ENCODE results near the gene SLC6A8.
"Not testable (repeated sequence)": the region's sequence is repeated elsewhere in the genome, so short reads cannot be mapped to it uniquely, and the experiment has no call there.

SLC6A8 gene

DNA sequence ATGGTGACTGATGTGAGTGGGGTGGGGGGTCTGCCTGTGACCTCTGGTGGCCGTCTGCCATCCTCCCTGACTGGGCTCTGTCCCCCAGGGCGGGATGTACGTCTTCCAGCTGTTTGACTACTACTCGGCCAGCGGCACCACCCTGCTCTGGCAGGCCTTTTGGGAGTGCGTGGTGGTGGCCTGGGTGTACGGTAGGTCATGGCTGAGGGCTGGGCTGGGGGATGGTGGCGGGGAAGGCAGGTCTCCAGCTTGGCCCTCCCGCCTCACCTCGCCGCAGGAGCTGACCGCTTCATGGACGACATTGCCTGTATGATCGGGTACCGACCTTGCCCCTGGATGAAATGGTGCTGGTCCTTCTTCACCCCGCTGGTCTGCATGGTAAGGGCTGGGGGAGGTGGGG lies 6.5 kb downstream of the SLC6A8 start:
- DNase-seq = not testable (repeated sequence)

DNA sequence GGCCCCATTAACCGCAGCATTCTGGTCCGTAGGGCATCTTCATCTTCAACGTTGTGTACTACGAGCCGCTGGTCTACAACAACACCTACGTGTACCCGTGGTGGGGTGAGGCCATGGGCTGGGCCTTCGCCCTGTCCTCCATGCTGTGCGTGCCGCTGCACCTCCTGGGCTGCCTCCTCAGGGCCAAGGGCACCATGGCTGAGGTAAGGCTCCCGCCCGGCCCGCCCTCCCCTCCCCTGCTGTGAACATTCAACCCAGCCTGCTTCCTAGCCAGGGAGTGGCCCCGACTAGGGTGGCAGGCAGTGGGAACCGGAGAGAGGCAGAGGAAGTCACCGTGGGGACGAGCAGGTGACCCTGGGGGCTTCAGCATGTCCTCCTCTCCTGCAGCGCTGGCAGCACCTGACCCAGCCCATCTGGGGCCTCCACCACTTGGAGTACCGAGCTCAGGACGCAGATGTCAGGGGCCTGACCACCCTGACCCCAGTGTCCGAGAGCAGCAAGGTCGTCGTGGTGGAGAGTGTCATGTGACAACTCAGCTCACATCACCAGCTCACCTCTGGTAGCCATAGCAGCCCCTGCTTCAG lies 7.1 kb downstream of the SLC6A8 start:
- DNase-seq = no peak

DNA sequence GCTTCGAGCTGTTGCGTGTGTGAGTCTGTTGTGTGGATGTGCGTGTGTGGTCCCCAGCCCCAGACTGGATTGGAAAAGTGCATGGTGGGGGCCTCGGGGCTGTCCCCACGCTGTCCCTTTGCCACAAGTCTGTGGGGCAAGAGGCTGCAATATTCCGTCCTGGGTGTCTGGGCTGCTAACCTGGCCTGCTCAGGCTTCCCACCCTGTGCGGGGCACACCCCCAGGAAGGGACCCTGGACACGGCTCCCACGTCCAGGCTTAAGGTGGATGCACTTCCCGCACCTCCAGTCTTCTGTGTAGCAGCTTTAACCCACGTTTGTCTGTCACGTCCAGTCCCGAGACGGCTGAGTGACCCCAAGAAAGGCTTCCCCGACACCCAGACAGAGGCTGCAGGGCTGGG lies 8.4 kb downstream of the SLC6A8 start:
- DNase-seq = no peak

DNA sequence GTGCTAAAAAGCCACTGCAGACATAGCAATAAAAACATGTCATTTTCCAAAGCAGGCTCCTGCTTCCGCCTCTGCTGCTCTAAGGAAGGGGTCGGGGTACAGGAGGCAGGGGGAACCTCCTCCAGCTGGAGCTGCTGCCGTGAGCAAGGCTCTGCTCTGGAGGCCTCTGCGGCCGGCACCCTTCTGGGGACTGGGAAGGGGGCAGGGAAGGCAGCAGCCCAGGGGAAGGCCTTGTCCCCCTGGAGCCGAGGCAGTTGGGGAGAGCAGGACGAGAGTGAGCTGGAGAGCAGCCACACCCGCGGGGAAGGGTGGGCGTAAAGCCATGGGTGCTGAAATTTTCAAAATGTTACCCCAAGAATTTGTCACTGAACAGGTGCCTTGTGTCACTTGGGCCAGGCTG lies 8.8 kb downstream of the SLC6A8 start:
- not testable (repeated sequence) for DNase-seq

DNA sequence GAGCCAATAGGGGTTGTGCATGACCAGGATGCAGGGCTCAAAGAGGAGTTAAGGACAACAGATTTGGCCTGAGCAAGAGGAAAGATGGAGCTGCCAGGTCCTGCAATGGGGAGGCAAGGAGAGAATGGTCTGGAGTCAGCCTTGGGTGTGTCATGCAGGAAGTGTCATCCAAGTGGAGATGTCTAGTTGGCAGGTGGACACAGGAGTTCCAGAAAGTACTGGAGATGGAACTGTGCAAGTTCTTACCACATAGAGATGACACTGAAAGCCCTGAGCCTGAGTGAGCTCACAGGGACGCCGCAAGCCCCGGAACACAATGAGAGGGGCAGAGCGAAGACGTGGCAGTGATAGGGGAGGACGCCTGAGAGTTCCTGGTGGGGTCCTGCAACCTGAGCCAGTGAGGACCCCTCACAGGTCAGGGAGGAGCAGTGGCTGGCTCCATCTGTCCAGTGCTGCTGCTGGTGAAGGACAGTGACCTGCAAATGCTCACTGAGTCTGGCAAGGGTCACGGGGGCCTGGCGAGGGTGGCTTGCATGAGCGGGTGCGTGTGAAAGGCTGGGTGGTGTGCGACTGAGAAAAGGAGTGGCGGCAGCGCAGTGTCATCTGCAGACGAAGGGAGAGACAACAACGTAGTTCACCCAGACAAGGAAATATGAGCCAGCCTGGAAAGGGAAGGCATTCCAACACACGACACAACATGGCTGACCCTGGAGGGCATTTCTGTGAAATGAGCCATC lies 9.4 kb downstream of the SLC6A8 start:
- not testable (repeated sequence) for DNase-seq

DNA sequence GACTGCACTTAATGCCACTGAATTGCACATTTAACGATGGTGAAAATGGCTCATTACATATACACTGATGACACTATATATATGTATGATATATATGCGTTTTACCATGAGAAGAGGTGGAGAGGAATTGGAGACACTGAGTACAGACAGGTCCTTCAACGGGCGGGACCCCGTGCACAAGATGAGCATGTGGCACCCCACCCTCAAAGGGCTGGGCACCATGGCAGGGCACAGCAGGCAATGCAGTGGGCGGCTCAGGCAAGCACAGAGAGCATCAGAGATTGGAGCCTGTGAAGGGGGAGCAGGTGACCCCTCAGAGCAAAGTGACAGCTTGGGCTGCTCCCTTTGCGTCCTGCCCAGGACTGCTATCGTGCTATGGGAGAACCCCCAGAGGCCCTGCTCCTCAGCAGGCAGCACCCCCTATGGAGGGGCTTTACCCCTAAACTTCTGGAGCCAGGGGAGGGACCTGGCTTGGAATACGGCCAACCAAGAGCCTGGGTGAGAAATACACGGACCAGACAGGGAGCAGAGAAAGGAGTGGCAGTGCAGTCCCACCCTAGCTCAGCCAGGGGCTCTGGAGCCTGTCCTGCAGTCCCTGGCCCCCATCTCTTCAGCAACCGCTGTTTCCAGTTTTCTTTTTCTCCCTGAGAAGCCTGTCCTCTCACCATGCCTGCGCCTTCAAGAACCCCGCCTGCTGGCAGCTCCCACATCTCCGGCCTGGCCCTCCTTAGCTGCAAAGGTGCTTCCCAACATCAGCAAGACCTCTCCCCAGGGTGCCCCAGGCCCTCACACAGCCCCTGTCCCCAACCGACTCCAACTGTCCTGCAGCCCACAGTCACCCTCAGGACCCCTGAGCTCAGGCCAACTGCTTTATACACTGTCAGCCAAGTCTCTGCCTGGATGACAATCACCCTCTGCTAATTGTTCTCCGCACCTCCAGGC lies 10.5 kb downstream of the SLC6A8 start:
- DNase-seq = no peak

DNA sequence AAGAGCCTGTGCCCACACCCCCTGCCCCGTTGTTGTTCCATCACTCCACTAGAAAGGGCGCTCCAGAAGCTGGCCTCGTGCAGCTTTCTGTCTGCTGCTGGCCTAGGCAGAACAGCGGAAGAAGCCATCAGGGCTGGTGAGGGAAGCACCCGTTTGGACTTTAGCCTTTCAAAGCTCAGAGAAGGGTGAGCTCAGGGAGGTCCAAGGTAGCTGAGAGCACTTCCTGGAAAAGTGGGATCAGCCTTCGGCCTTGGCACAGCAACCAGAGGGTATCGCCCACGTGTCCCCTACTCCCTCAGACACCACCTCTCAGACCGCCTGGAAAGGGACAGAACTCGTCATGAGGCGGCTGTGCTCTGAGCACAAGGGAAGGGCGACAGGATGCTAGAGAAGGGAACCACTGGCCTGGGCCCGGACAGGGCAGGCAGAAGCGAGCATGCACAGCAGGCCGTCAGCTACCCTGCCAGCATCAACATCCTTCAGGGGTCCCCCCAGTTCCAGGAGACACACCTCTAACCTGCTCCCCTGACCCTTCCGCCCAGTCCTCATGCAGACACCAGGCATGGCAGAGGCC lies 11.6 kb downstream of the SLC6A8 start:
- DNase-seq = not testable (repeated sequence)

DNA sequence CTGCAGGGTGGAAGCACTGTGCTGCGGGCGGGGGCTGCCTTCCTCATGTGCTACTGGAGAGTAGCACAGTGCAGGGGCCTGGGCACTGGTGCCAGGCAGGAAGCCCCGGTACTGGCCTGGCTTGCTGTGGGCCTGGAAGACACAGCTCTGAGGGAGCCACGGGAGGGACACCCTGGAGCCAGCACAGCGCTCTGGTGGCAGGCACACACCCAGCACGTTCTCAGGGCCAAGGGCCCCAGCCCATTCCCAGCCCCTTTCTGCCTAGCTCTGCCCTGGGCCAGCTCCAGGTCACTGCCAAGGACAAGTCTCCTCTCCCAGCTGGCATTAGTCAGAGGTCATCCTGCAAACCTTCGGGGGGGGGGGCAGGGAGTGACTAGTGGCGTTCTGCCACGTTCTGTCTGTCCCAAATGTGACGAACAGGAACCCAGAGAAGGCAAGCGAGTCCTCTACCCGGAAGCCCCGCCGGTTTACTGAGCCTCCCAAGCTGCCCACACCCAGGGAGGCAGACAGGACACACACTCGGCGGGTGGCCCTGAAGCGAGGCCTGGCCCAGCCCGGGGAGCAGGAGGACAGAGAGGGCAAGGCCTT lies 12.2 kb downstream of the SLC6A8 start:
- not testable (repeated sequence) for DNase-seq

DNA sequence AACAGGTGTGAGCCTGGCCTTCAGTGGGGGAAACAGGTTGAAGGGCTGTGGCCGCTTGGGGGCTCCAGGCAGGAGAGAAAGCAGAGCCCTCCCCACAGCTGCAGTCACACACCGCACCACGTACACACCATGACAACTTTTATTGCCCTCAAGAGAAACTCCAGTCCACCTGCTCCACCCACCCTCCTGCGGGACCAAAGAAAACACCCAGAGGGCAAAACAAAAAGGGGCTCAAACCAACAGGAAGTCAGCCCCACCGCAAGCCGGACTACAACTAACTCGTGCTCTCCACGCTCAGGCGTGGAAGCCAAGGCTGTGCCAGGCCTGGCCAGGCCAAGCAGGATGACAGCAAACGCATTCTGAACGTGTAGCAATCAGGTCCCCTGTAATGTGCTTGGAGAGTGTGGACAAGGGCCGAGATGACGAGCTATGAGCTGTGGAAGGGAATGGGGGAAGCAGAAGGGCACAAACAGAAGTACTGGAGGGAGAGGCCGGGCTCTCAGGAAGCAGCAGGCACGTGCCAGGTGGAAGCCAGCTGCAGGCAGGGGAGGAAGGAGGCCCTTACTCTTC lies 12.7 kb downstream of the SLC6A8 start:
- DNase-seq = no peak

DNA sequence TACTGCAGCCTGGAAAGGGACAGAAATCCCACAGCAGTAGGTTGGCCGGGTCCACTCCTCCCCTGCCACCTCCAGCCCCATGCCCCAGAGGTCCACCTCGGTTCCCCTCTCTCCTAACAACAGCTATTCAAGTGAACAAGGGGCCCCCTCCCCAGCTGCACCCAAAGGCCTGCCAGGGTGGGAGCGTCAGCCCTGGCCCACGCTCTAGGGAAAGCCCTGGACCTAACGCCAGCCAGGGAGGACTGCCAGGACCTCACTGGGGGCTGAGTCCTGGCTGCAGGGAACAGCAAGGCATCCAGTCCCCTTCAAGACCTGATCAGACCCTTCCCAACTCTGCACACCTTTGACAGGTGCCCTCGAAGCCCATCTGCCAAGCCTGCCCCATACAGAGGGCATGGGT lies 13.2 kb downstream of the SLC6A8 start:
- DNase-seq = no peak

DNA sequence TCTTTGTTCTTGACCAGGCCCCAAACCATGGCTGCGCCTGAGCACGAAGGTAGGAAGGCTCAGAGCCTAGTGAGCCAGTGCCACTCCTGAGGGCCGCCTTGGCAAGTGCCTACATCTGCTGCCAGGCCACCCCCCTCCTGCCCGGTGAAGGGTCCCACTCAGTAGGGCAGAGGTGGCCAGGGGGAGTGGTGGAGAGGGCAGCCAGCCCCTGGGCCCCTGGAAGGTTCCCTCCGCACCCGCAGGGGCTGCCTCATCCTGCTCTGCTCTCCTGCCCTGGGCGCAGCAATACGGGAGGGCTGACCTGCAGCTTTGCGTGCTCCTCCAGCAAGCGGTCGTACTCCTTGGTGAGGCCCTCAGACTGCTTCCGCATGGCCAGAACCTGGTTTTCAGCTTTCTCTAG lies 14.0 kb downstream of the SLC6A8 start:
- no peak for DNase-seq

DNA sequence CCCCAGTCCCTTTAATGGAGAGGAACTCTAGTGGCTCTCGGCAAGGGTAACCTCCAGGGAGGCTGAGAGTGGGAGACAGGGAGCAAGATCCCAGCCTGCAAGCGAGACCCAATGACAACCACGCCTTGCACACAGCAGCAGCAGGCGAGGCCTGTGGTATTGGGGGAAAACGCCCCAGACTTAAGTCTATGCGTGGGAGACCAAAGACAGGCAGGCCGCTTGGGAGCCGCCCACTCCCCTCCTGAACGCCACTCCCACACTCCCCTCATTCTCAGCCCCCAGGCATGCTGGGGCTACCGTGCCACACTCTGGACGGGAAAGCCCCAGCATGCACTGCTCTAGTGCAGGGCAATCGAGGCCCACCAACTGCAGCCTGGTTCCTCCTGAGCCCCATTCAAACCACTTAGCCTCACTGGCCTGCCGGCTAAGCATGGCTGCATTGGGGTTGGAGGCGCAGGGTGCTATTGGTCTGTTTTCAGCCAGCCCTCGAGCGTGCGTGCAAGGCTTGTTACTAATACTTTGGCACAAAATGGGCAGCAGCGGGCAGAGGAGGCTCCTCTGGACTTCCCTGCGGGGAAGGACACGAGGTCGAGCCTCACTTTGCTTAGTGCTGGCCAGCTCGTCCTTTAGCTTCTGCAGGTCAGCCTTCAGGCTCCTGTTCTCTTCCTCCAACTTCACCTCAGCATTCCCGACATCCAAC lies 14.8 kb downstream of the SLC6A8 start:
- DNase-seq = no peak

DNA sequence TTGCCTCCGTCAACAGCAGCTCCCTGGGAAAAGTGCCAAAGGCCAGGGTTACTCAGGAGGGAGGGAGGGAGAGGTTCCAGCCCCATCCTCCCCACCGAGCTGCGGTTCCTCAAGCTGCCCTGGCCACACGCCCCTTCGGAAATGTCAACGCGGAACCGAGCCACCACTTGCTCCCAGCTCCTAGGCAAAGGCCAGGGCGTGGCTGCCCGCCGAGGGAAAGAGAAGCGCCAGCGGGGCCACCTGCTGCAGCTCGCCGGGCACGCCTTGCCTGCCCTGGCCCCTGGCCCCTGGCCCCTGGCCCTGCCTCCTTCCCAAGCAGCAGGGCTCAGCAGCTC lies 15.3 kb downstream of the SLC6A8 start:
- DNase-seq = no peak

DNA sequence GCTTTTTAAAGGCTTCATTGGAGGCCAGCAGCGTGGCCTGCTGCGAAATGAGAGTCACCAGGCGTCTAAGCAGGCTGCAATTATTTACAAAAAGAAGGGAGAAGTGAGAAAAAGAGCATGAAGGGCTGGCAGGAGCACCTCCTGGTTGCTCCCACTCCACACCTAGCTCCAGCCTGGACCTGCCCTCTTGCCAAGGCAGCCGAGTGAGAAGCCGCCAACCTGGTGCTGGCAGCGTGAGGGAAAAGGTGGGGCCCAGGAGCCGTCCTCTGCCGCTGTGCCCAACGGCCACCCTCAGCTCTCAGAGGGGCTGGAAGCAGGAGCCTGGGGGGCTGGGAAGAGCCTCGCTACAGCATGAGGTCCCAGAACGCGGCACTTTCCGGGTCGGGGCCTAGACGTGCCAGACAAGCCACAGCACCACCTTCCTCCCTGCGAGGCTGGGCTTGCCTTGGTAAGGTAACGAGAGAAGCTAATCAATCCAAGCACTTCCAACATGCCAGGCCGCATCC lies 16.3 kb downstream of the SLC6A8 start:
- no peak for DNase-seq

DNA sequence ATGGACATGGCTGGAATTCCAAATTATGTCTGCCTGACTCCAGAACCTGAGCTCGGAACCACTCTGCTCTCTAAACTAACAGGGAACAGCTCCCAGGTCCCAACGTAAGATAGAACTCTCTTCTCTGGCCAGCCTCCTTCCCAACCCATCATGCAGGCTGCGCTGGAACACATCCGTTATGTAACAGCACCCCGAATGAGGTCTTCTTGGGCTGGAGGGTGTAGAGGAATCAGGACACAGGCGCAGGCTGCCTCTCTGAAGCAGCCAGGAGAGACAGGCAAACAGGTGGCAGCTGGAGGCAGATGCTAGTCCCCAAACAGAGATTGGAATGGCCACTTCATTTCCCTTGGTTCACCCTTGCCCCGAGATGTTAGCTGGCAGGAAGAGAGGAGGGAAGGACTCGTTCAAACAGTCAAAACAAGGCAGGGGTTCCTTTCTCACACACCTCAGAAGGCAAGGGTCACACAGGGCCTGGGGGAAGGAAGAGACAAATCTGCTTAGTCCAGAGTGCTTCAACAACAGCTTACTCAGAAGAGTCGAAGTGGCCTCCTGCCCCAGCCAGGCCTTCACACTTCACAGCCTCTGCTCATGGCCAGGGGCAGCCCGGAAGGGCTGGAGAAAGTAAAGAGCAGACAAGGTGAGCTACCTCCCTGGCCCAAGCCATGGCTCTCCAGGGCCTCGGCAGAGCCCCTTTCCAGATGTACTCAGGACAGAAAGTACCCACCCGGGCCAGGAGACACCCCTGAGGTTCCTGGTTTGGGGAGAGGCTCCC lies 17.1 kb downstream of the SLC6A8 start:
- not testable (repeated sequence) for DNase-seq

DNA sequence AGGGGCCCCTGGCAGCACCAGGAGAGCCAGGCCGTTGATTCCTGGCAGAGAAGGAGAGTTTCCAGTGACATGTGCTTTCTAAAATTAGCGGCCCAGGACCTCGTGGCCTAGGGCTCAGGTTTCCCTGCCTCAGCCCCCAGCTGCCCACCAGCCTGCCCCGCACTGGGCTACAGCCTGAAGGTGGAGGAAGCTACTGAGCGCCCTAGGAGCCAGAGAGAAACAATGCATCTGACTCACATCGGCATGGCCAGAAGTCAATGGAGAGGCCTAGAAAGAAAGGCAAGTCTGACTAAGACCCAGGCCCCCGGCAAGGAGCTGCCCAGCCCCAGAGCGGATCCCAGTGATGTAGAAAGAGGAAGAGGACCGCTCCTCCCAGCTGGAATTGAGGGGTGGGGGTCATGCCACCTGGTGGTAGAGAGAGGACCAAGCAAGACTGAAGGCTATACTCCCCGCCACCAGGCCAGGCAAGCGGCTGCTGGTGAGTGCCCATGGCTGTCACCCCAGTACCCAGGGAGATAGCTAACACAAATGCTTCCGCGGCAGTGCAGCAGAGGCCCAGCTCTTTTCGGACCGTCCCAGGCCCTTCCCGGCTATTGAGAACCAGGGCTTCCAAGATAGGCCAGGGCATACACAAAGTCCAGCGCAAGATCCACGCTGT lies 17.8 kb downstream of the SLC6A8 start:
- not testable (repeated sequence) for DNase-seq

DNA sequence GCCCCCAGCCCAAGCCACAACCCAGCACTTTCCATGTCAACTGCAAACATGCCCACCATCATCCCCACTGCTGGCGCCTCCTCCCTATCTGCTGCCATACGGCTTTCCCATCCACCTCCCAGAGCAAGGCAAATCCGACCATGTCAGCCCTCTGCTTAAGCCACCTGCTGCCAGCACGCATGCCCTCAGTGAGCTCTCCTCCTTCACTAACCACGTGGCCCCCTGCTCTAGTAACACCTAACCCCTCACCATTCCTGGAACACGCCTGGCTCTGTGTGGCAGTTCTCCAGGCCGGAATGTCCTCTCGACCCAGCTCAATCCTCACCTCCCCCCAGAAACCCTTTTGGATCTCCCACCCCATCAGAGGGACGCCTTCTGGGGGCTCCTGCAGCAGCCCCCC lies 19.1 kb downstream of the SLC6A8 start:
- no peak for DNase-seq

DNA sequence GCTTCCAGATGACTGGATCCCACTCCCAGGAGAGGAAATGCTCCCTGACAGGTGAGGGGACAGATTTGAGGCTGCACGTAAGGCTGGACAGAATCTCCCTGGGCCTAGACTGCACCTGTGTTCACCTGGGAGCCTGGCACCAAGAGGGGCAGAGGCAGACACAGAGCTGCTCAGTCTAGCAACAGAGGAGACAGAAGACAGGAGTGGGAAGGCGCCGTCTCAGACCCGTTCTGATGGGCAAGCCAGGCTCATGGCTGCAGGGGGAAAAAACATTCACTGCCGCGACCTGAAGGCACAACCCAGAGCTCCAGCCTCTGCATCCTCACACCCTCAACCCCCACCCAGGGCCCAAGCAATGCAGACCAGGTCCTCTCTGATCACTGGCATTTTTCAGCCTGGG lies 19.7 kb downstream of the SLC6A8 start:
- DNase-seq = no peak

DNA sequence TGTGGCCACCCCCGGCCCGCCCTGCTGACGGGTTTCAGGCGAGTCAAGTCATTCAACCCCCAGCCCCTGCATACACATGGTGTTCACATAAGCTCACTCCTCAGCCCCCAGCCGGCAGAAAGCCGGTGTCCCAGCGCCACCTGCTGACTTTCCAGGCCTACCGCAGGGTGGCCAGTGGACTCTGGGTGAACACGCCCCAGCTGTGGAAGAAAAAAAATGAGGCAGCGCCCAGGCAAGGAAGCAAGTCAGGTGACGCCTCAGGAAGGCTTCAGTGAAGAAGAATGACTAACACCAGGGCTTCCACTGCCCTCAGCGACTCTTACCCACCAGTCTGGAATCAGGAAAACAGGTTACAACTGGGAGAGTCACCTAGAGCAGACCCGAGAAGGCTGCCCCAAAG lies 20.7 kb downstream of the SLC6A8 start:
- DNase-seq = peak; percentile 69 to 71
